ENCODE measurements around the gene FNIP2.
A peak's percentile ranks its signal among the peaks of the same experiment; 100 is the strongest.

FNIP2 gene

DNA sequence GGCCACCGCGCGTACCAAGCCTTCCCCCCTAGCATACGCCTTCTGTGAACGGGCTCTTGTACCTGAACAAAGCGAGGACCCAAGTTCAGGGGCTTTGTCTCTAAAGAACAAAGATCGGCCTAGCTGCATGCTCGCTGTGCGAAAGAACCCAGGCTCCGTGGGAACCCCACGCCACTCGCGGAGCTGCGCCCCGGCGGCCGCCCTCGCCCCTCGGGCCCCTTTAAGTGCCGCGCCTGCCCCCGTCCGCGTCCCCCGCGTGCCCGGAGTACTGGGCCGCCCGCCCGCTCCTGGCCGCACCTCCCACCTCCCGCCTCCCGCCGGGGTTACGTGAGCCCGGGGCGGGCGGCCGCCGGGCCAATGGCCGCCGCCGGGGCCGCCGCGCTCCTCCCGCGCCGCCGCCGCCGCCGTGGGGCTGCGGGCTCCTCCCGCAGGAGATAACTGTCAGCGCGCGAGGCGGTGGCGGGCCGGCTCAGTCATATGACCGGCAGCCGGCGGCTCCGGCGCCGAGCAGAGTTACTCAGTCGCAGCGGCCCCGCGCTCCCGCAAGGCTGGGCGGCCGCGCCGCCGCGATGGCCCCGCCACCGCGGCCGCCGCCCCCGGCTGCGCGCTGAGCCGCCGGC lies at the start of gene FNIP2:
Gene FNIP2, plus strand, starts transcription at position 472 of the 620 bp plus-strand sequence. CDS start 187 bp downstream, outside the sequence.
- Histone ChIP-seq H3K9ac (ENCODE audit: low read depth, low read length) (no peak within 1 kb of the TSS), H3K4me1 (ENCODE audit: insufficient read depth, low read length) (no peaks in the 10 kb centered on the region), H3K4me2 (ENCODE audit: insufficient read depth, low read length) (no peak within 1 kb of the TSS), H3K27me3 (ENCODE audit: insufficient read depth, low read length, poor library complexity) (no peaks in the 10 kb centered on the region), H4K20me1 (ENCODE audit: insufficient read depth, low read length) (no peaks in the 10 kb centered on the region), H3K36me3 (ENCODE audit: insufficient read depth, low read length) (no peaks in the 10 kb centered on the region), H3K9me3 (ENCODE audit: insufficient read depth, low read length, severe bottlenecking) (no peaks in the 10 kb centered on the region), H2AFZ (ENCODE audit: low read depth, low read length) (no peak within 1 kb of the TSS), H3K79me2 (ENCODE audit: insufficient read depth, low read length) (no peaks in the 10 kb centered on the region), H3K4me3 (ENCODE audit: low read depth in 1 of 2, low read length in 2 of 2) (no peak within 1 kb of the TSS), H3K27ac (ENCODE audit: low read length) (no peak within 1 kb of the TSS)
- ATAC-seq (ENCODE audit: insufficient read depth, low read depth) (no peak), DNase-seq (no peak)
- TF ChIP-seq EZH2 (IDR thresholded peaks at IDR 0.05; ENCODE audit: borderline replicate concordance, low read depth, low read length, severe bottlenecking): no peak
- TF ChIP-seq, protein P1, sequence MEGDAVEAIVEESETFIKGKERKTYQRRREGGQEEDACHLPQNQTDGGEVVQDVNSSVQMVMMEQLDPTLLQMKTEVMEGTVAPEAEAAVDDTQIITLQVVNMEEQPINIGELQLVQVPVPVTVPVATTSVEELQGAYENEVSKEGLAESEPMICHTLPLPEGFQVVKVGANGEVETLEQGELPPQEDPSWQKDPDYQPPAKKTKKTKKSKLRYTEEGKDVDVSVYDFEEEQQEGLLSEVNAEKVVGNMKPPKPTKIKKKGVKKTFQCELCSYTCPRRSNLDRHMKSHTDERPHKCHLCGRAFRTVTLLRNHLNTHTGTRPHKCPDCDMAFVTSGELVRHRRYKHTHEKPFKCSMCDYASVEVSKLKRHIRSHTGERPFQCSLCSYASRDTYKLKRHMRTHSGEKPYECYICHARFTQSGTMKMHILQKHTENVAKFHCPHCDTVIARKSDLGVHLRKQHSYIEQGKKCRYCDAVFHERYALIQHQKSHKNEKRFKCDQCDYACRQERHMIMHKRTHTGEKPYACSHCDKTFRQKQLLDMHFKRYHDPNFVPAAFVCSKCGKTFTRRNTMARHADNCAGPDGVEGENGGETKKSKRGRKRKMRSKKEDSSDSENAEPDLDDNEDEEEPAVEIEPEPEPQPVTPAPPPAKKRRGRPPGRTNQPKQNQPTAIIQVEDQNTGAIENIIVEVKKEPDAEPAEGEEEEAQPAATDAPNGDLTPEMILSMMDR (IDR thresholded peaks at IDR 0.05; ENCODE audit: borderline replicate concordance, extremely low read depth, low read length, poor library complexity, severe bottlenecking): no peak

DNA sequence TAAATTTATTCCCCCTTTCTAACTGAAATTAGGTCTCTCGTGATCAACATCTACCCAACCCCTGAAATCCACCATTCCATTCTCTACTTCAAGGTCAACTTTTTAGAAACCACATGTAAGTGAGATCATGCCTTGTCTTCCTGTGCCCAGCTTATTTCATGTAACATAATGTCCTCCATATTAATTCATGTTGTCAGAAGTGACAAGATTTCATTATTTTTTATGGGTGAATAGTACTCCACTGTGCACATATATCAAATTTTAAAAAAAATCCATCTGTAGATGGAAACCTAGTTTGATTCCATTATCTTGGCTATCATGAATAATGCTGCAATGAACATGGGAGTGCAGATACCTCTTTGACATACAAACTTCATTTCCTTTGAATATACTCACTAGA lies 47.1 kb upstream of the FNIP2 start:
- DNase-seq (no peak), ATAC-seq (ENCODE audit: insufficient read depth, low read depth) (no peak)
- peak overlapping the region in 1 of 2 experiments; percentile 88; a peak in 1 of 4 replicates for H3K4me3 ChIP-seq (ENCODE audit: low read depth in 1 of 2, low read length in 2 of 2)
- peaks cover 27% of the 10 kb centered on the region for H3K79me2 ChIP-seq (ENCODE audit: insufficient read depth, low read length)
- H3K9me3 ChIP-seq (ENCODE audit: insufficient read depth, low read length, severe bottlenecking): no peaks in the 10 kb centered on the region
- no peaks in the 10 kb centered on the region for H4K20me1 ChIP-seq (ENCODE audit: insufficient read depth, low read length)
- H3K9ac ChIP-seq (ENCODE audit: low read depth, low read length): no peak overlapping the region
- peaks cover 18% of the 10 kb centered on the region; the same call in 1 of the 2 replicates for H3K4me1 ChIP-seq (ENCODE audit: insufficient read depth, low read length)
- TF ChIP-seq, protein P1 (IDR thresholded peaks at IDR 0.05; ENCODE audit: borderline replicate concordance, extremely low read depth, low read length, poor library complexity, severe bottlenecking): no peak
- no peak for TF ChIP-seq EZH2 (IDR thresholded peaks at IDR 0.05; ENCODE audit: borderline replicate concordance, low read depth, low read length, severe bottlenecking)
- H3K27me3 ChIP-seq (ENCODE audit: insufficient read depth, low read length, poor library complexity): no peaks in the 10 kb centered on the region
- no peak overlapping the region for H2AFZ ChIP-seq (ENCODE audit: low read depth, low read length)
- peak overlapping the region; percentile 87; the same call in 1 of the 2 replicates for H3K4me2 ChIP-seq (ENCODE audit: insufficient read depth, low read length)
- H3K27ac ChIP-seq (ENCODE audit: low read length): no peak overlapping the region
- peaks cover 27% of the 10 kb centered on the region for H3K36me3 ChIP-seq (ENCODE audit: insufficient read depth, low read length)

DNA sequence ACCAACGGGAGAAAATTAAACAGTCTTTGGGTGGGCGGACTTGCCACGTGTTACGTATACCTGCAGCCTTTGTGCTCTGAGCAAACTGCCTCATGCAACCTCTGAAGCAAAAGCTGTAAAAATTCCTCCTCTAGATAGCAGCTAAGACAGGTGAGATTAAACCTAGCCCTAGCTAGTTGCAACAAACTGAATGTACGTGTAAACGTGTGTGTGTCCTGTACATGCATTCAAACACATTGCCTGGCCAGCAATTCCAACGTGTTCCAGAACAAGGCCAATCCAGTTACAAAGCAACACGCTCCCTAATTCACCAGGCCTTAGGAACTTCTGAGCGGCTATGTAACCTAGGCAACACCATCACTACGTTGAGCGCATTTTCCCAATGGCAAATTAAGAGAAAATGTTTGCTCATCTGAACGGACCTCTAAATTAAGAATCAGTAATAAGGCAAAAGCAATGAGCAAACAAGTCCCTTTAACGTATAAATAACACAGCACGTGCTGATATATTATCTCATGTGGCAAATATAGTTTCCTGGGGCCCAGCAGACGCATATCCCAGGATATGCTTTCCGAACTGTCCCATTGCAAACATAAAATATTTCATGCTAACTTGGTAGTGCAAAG lies 46.4 kb upstream of the FNIP2 start:
- peak overlapping the region; percentile 94 for H2AFZ ChIP-seq (ENCODE audit: low read depth, low read length)
- H3K9me3 ChIP-seq (ENCODE audit: insufficient read depth, low read length, severe bottlenecking): no peaks in the 10 kb centered on the region
- TF ChIP-seq, protein P1 (IDR thresholded peaks at IDR 0.05; ENCODE audit: borderline replicate concordance, extremely low read depth, low read length, poor library complexity, severe bottlenecking): no peak
- no peak for TF ChIP-seq EZH2 (IDR thresholded peaks at IDR 0.05; ENCODE audit: borderline replicate concordance, low read depth, low read length, severe bottlenecking)
- ATAC-seq (ENCODE audit: insufficient read depth, low read depth) (no peak), DNase-seq (no peak)
- H3K4me3 ChIP-seq (ENCODE audit: low read depth in 1 of 2, low read length in 2 of 2): peak overlapping the region; percentile 68 to 88
- H3K4me2 ChIP-seq (ENCODE audit: insufficient read depth, low read length): peak overlapping the region; percentile 87
- H4K20me1 ChIP-seq (ENCODE audit: insufficient read depth, low read length): no peaks in the 10 kb centered on the region
- peaks cover 24% of the 10 kb centered on the region for H3K36me3 ChIP-seq (ENCODE audit: insufficient read depth, low read length)
- peak overlapping the region; percentile 80 for H3K27ac ChIP-seq (ENCODE audit: low read length)
- peaks cover 27% of the 10 kb centered on the region for H3K79me2 ChIP-seq (ENCODE audit: insufficient read depth, low read length)
- H3K9ac ChIP-seq (ENCODE audit: low read depth, low read length): peak overlapping the region; percentile 78
- H3K4me1 ChIP-seq (ENCODE audit: insufficient read depth, low read length): peaks cover 18% of the 10 kb centered on the region; the same call in 1 of the 2 replicates
- H3K27me3 ChIP-seq (ENCODE audit: insufficient read depth, low read length, poor library complexity): no peaks in the 10 kb centered on the region
